Fibroblast of lung (primary cell): ENCODE results near the gene KLHL17. TPM values are rescaled to one million over a fixed set of nuclear protein-coding genes. Genes with fewer than 3 reads are reported as not detected.
A peak's percentile ranks its signal among the peaks of the same experiment; 100 is the strongest.

Source experiments
- DNase-seq, 2 donors: peaks; one replicate each; pipeline versions ENCODE4 v3.0.0 to v3.0.0-alpha.2; 2010; ENCODE audit warnings: low read depth in 2 of 2
- H2AFZ ChIP-seq: 2 replicates; pipeline ENCODE4 v1.5.1; 2012; ENCODE audit warnings: low read length, control low read depth, inconsistent platforms
- H3K27ac ChIP-seq: 2 replicates; pipeline ENCODE4 v1.5.1; 2011; ENCODE audit warnings: low read length, control low read depth; ENCODE audit not compliant: insufficient read depth
- H3K27me3 ChIP-seq: 2 replicates; pipeline ENCODE4 v1.5.1; 2011; ENCODE audit warnings: mild to moderate bottlenecking, low read length; ENCODE audit not compliant: control insufficient read depth, insufficient read depth
- H3K36me3 ChIP-seq: 2 replicates; pipeline ENCODE4 v1.5.1; 2011; ENCODE audit warnings: low read length; ENCODE audit not compliant: control insufficient read depth, insufficient read depth
- H3K4me1 ChIP-seq: 2 replicates; pipeline ENCODE4 v1.5.1; 2011; ENCODE audit warnings: low read length; ENCODE audit not compliant: control insufficient read depth, insufficient read depth; ENCODE audit errors: extremely low read depth
- H3K4me2 ChIP-seq: 2 replicates; pipeline ENCODE4 v1.5.1; 2011; ENCODE audit warnings: low read length, control low read depth; ENCODE audit not compliant: insufficient read depth; ENCODE audit errors: extremely low read depth
- H3K4me3 ChIP-seq, 4 experiments: fragments of 200-600 bp in 1 of 4; sonication (generic) in 1 of 4; replicated peaks in 1 of 4; 2 replicates each; pipeline ENCODE4 v1.5.1; 2011 to 2016; ENCODE audit warnings: low read length in 4 of 4, low read depth in 3 of 4, mild to moderate bottlenecking in 3 of 4, control low read depth in 2 of 4, inconsistent platforms in 1 of 4, mixed read lengths in 1 of 4; ENCODE audit not compliant: insufficient read depth in 1 of 4; ENCODE audit errors: control extremely low read depth in 1 of 4
- H3K79me2 ChIP-seq: 2 replicates; pipeline ENCODE4 v1.5.1; 2012; ENCODE audit warnings: mild to moderate bottlenecking, low read length, inconsistent platforms; ENCODE audit not compliant: control insufficient read depth, insufficient read depth
- H3K9ac ChIP-seq: 2 replicates; pipeline ENCODE4 v1.5.1; 2011; ENCODE audit warnings: mild to moderate bottlenecking, low read length, control low read depth; ENCODE audit not compliant: insufficient read depth
- H3K9me3 ChIP-seq: 2 replicates; pipeline ENCODE4 v1.5.1; 2012; ENCODE audit warnings: low read depth, low read length; ENCODE audit not compliant: control insufficient read depth, insufficient read depth
- H4K20me1 ChIP-seq: 2 replicates; pipeline ENCODE4 v1.5.1; 2011; ENCODE audit warnings: low read length; ENCODE audit not compliant: control insufficient read depth, insufficient read depth; ENCODE audit errors: extremely low read depth
- CTCF ChIP-seq, 2 donors: IDR thresholded peaks in 1 of 2; conservative IDR thresholded peaks in 1 of 2; 1 replicate in 1 of 2; 2 replicates in 1 of 2; pipeline ENCODE4 v1.5.1; 2011 to 2012; ENCODE audit warnings: low read length in 2 of 2, control low read depth in 1 of 2, inconsistent platforms in 1 of 2, low read depth in 1 of 2, mild to moderate bottlenecking in 1 of 2
- EZH2 ChIP-seq: IDR thresholded peaks from 2 replicates; pipeline ENCODE4 v1.5.1; 2012; ENCODE audit warnings: low read length, control low read depth, mild to moderate bottlenecking; ENCODE audit errors: missing control alignments
- polyA plus RNA-seq, 2 donors: library from polyadenylated mRNA; depleted of rRNA in 1 of 2; stranded (reverse) in 1 of 2; unstranded in 1 of 2; fragments of >200 nt; gene quantifications; 2 replicates each; pipeline ENCODE4 v1.2.1, GENCODE V29; 2011 to 2012; ENCODE audit warnings: missing spikeins in 1 of 2
- total RNA-seq: library from RNA; depleted of rRNA; stranded (reverse); fragments of >200 nt; gene quantifications from 2 replicates; pipeline ENCODE4 v1.2.1, GENCODE V29; 2014

KLHL17 gene
- total and polyA plus RNA-seq, 2 donors (not counting 1 experiment from before 2014, with no cell fraction given), result 4.7 to 7.4 TPM

- H3K4me2 ChIP-seq, result peak within 1 kb of the TSS; percentile 41
- TF ChIP-seq CTCF (conservative IDR thresholded peaks at IDR 0.05 in 1 of 2, IDR thresholded peaks at IDR 0.05 in 1 of 2; ENCODE audit: low read depth in 1 of 2, low read length in 2 of 2) (no peak), EZH2 (no peak)
- no peak within 1 kb of the TSS for H2AFZ ChIP-seq
- peaks cover 31% of the 10 kb centered on the region for H3K27me3 ChIP-seq
- H3K27ac ChIP-seq, result no peak within 1 kb of the TSS
- no peaks in the 10 kb centered on the region for H3K9me3 ChIP-seq
- DNase-seq, result peak; percentile 78 to 90
- peak within 1 kb of the TSS in 2 of 4 experiments; percentile 7 to 40 for H3K4me3 ChIP-seq
- no peaks in the 10 kb centered on the region for H3K79me2 ChIP-seq
- H3K9ac ChIP-seq, result peak within 1 kb of the TSS; percentile 7
- no peaks in the 10 kb centered on the region for H3K36me3 ChIP-seq
- peaks cover 7% of the 10 kb centered on the region for H3K4me1 ChIP-seq
- no peaks in the 10 kb centered on the region for H4K20me1 ChIP-seq
These were observed 37.0 kb upstream of the KLHL17 start, which contains the start of gene SAMD11 for GRCh38 chr1:923131-923990. SAMD11 (plus strand) TSS chr1:923923; CDS start chr1:924432, 509 bp downstream.

DNA sequence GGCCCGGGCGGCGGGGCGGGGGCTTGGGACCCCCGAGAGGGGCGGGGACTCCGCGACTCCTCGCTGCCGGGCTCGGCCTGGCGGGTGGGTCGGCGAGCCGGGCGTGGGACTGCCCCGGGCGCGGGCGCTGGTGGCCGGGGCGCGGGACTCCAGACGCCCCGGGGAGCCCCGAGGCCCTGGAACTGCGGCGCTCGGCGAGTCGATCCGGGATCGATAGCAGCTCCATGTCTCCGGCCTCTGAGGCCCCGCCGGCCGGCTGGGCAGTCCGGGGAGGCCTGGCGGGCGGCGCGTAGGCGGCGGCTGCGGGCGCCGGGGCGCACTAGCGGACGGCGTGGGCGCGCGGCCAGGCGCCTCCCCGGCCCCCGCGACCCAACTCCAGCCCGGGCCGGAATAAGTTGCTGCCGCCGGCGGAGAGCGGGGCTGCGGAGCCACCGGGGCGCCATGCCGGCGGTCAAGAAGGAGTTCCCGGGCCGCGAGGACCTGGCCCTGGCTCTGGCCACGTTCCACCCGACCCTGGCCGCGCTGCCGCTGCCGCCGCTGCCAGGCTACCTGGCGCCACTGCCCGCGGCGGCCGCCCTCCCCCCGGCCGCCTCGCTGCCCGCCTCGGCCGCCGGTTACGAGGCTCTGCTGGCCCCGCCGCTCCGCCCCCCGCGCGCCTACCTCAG, 36.3 kb upstream of the KLHL17 start:
- peak overlapping the region; percentile 25 for H3K4me2 ChIP-seq
- H3K36me3 ChIP-seq, result no peaks in the 10 kb centered on the region
- H2AFZ ChIP-seq, result no peak overlapping the region
- H3K9ac ChIP-seq, result peak overlapping the region; percentile 7
- no peaks in the 10 kb centered on the region for H3K79me2 ChIP-seq
- no peaks in the 10 kb centered on the region for H3K9me3 ChIP-seq
- H4K20me1 ChIP-seq, result no peaks in the 10 kb centered on the region
- H3K27me3 ChIP-seq, result peaks cover 24% of the 10 kb centered on the region
- no peak for DNase-seq
- TF ChIP-seq EZH2 (no peak), CTCF (conservative IDR thresholded peaks at IDR 0.05 in 1 of 2, IDR thresholded peaks at IDR 0.05 in 1 of 2; ENCODE audit: low read depth in 1 of 2, low read length in 2 of 2) (no peak)
- H3K4me3 ChIP-seq, result peak overlapping the region in 1 of 4 experiments; percentile 40
- no peak overlapping the region for H3K27ac ChIP-seq
- peaks cover 7% of the 10 kb centered on the region for H3K4me1 ChIP-seq
